ENCODE results near the gene DSG1. TPM values are rescaled to one million over a fixed set of nuclear protein-coding genes. Genes with fewer than 3 reads are reported as not detected.
A peak's percentile ranks its signal among the peaks of the same experiment; 100 is the strongest.

Gene DSG1
- total and polyA plus RNA-seq, 2 of the 8 experiments (the other 6 are each of a cell fraction or from before 2014, with no cell fraction given), result 0.06 TPM; not detected in 1

- CTCF ChIA-PET (ENCODE audit: partially characterized antibody), result interaction anchor here (0.7 to 3.0 kb wide), 4 partner anchors 10 to 84 kb away, joined by 3 to 9 read pairs (median 3); no protein-coding TSS in a partner anchor
- no peak for TF ChIP-seq EP300 (IDR thresholded peaks at IDR 0.05; ENCODE audit: borderline replicate concordance in 1 of 2, low read depth in 2 of 2, low read length in 2 of 2)
- no peak for TF ChIP-seq ZNF274 (IDR thresholded peaks at IDR 0.05; ENCODE audit: borderline replicate concordance, extremely low read depth, low read length)
- TF ChIP-seq FOSL1 (IDR thresholded peaks at IDR 0.05; ENCODE audit: insufficient read depth, low read depth, low read length), result no peak
- TF ChIP-seq PHF8 (conservative IDR thresholded peaks at IDR 0.05; ENCODE audit: low read depth, low read length), result no peak
- no peak for TF ChIP-seq NRF1 (IDR thresholded peaks at IDR 0.05; ENCODE audit: low read depth, low read length)
- TF ChIP-seq CREB1 (IDR thresholded peaks at IDR 0.05), result no peak
- TF ChIP-seq JUN (IDR thresholded peaks at IDR 0.05; ENCODE audit: low read depth, low read length), result no peak
- TF ChIP-seq, protein P1, sequence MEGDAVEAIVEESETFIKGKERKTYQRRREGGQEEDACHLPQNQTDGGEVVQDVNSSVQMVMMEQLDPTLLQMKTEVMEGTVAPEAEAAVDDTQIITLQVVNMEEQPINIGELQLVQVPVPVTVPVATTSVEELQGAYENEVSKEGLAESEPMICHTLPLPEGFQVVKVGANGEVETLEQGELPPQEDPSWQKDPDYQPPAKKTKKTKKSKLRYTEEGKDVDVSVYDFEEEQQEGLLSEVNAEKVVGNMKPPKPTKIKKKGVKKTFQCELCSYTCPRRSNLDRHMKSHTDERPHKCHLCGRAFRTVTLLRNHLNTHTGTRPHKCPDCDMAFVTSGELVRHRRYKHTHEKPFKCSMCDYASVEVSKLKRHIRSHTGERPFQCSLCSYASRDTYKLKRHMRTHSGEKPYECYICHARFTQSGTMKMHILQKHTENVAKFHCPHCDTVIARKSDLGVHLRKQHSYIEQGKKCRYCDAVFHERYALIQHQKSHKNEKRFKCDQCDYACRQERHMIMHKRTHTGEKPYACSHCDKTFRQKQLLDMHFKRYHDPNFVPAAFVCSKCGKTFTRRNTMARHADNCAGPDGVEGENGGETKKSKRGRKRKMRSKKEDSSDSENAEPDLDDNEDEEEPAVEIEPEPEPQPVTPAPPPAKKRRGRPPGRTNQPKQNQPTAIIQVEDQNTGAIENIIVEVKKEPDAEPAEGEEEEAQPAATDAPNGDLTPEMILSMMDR (IDR thresholded peaks at IDR 0.05; ENCODE audit: control extremely low read depth in 1 of 3, insufficient read depth in 1 of 3, low read depth in 1 of 3, low read length in 3 of 3), result no peak
Observed at GRCh38 chr18:31396796-31397612, 79.0 kb downstream of the DSG1 start.

More at GRCh38 chr18:31396796-31397612, 79.0 kb downstream of the DSG1 start:
- Histone ChIP-seq H4K8ac (ENCODE audit: extremely low read depth, insufficient read depth, low read length) (no peak overlapping the region), H2BK120ac (replicated peaks; ENCODE audit: low read depth, low read length) (no peak overlapping the region), H3K23me2 (ENCODE audit: low read depth, low read length) (no peaks in the 10 kb centered on the region), H2AFZ (ENCODE audit: low read length) (0 out of 2 replicates have a peak overlapping the region, but pooled peaks have one; percentile 14), H3K14ac (ENCODE audit: insufficient read length) (no peak overlapping the region), H3K9ac (replicated peaks in 1 of 4; ENCODE audit: extremely low read depth in 1 of 4, low read depth in 3 of 4, low read length in 3 of 4) (no peak overlapping the region), H2BK5ac (ENCODE audit: low read depth, low read length) (no peak overlapping the region), H3K4me1 (replicated peaks in 1 of 4; ENCODE audit: control insufficient read depth in 3 of 4, insufficient read depth in 4 of 4, low read length in 3 of 4) (no peaks in the 10 kb centered on the region), H2BK20ac (ENCODE audit: low read length) (no peak overlapping the region), H4K20me1 (replicated peaks in 1 of 2; ENCODE audit: control insufficient read depth in 1 of 2, insufficient read depth in 2 of 2, low read length in 2 of 2) (no peaks in the 10 kb centered on the region), H3K36me3 (ENCODE audit: control insufficient read depth in 2 of 4, insufficient read depth in 4 of 4, low read length in 3 of 4) (no peaks in the 10 kb centered on the region), H3K4me3 (ENCODE audit: extremely low read depth in 1 of 4, insufficient read depth in 2 of 4, low read depth in 3 of 4, low read length in 4 of 4) (no peak overlapping the region), H3K27ac (ENCODE audit: low read depth, low read length) (no peak overlapping the region), H3K79me2 (ENCODE audit: control insufficient read depth in 1 of 2, insufficient read depth in 2 of 2, low read length in 2 of 2) (no peaks in the 10 kb centered on the region), H3K23ac (ENCODE audit: insufficient read length) (no peak overlapping the region), H2BK12ac (ENCODE audit: low read depth, low read length) (no peak overlapping the region), H3K27me3 (replicated peaks in 1 of 4; ENCODE audit: control insufficient read depth in 3 of 4, extremely low read depth in 1 of 4, insufficient read depth in 3 of 4, low read length in 3 of 4) (no peaks in the 10 kb centered on the region), H3K18ac (ENCODE audit: extremely low read depth, low read length) (no peak overlapping the region), H4K91ac (replicated peaks; ENCODE audit: insufficient read length, low read length) (no peak overlapping the region), H2BK15ac (ENCODE audit: low read length) (no peak overlapping the region), H2AK5ac (ENCODE audit: low read depth, low read length) (no peak overlapping the region), H3K4ac (replicated peaks; ENCODE audit: insufficient read length, low read depth, low read length) (no peak overlapping the region), H3K79me1 (ENCODE audit: low read depth, low read length) (no peaks in the 10 kb centered on the region), H4K5ac (ENCODE audit: insufficient read length, low read depth, low read length) (no peak overlapping the region), H3K56ac (replicated peaks; ENCODE audit: insufficient read length, low read depth, low read length) (no peak overlapping the region), H3K9me3 (ENCODE audit: insufficient read depth in 2 of 2, low read depth in 1 of 2, low read length in 1 of 2) (no peaks in the 10 kb centered on the region), H3K4me2 (ENCODE audit: insufficient read depth in 1 of 2, low read depth in 2 of 2, low read length in 2 of 2) (no peak overlapping the region)
- 73% methylated on average over 6 of the region's 6 CpGs; no CpG with 5 or more reads in 1 of the 2 experiments for WGBS, 2 experiments (ENCODE audit: extremely low coverage in 1 of 2, insufficient coverage in 1 of 2, insufficient read length in 1 of 2, insufficient replicate concordance in 2 of 2, low coverage in 1 of 2, low lambda C conversion rate in 2 of 2, missing lambda C conversion rate in 1 of 2)
- POLR2A ChIA-PET (ENCODE audit: partially characterized antibody), result no interaction called here
- DNase-seq (ENCODE audit: low read depth in 1 of 2, low spot score in 2 of 2), result no peak
- no peak for FAIRE-seq
